GM21528 (cell line): ENCODE results near the gene ZCCHC18.
"Not testable (repeated sequence)": the region's sequence is repeated elsewhere in the genome, so short reads cannot be mapped to it uniquely, and the experiment has no call there.

Source experiments
- ATAC-seq: cut with Tn5 transposase; IDR thresholded peaks from one replicate; pipeline ENCODE4 v1.9.1; 2021; ENCODE audit warnings: mild to moderate bottlenecking, moderate library complexity; ENCODE audit not compliant: unreplicated experiment, low FRiP score

The ZCCHC18 gene

DNA sequence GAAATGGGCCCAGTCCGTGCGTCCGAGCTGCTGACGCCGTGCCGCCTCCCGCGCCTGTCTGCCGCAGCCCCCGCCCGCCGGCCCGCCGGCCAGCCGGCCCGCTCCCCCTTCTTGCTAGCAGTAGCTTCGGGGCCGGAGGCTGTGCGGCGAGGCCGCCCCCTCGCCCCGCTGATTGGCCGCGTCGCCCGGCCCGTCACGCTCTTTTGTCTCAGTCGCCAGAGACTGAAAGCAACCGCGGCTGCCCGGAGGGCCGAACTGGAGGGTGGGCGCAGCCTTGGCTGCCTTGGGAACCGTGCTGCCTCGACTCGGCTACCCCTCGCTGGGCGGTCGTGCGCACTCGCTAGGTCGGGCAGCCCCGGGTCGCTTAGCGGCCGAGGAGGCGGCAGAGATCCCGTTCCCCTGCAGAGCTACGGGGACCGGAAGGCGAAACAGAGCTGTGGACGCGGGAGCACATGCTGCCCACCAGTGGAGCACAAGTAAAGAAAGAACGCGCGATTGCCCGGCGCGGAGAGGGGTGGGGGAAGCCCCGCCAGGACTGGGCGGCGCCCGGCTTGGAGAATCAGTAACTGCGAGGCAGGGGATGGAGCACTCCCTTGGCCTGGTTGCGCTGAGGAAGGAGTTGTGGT is at the start of gene ZCCHC18:
TSS of gene ZCCHC18 (plus strand) at position 198 of the 626 bp plus-strand sequence. CDS start 1,589 bp downstream, outside the sequence.
- peak; percentile 78 for ATAC-seq

DNA sequence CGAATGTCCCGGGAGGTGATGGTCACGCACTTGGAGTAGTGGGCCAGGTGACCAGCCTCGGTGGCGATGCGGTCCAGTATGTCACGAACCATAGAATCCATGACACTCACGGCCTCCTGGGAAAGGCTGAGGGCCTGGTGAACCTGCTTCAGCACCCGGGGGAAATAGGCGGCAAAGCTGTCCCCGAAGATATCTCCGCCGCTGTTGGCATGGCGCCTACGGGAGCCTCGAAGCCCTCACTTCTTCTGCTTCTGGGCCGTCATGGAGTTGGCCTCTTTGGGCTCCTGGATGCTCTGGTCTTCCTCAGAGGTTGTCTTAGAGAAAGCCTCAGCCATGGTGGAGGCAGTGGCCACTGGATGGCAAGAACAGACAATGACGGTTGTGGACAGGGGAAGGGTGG is 49.7 kb upstream of the ZCCHC18 start:
- ATAC-seq, result not testable (repeated sequence)

DNA sequence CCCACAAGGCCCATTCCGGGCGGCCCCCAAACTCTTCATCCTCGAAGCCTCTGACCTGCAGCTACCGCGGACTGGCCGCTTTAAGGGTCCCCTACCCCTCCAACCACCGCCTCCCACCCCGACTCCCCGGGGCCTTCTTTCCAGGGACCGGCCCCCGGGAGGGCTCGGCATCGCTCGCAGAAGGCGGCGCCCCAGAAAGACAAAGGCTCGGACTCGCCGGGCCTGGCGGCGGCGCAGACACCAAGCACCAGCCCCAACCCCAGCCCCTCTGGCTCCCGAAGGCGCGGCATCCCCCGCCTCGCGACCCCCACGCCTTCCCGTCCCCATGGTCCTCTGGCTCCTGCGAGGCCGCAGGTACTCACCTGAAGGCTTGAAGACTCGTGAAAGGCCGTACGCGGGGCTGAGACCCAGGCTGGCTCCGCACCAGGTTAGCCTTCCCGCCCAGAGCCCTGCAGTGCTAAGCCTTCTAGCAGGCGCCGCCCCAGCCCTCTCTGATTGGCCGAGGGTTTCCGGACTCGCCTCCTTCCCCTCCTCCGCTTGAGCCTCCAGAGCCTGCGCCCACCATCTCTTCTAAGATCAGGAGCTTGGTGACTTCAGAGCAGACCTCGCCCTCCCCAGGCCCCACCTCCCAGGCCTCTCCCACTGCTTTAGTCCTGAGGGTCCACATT is 36.4 kb upstream of the ZCCHC18 start, which contains the start of gene TMSB15C:
TSS of gene TMSB15C (minus strand) at position 459 of the 668 bp plus-strand sequence.
- ATAC-seq, result peak; percentile 98

DNA sequence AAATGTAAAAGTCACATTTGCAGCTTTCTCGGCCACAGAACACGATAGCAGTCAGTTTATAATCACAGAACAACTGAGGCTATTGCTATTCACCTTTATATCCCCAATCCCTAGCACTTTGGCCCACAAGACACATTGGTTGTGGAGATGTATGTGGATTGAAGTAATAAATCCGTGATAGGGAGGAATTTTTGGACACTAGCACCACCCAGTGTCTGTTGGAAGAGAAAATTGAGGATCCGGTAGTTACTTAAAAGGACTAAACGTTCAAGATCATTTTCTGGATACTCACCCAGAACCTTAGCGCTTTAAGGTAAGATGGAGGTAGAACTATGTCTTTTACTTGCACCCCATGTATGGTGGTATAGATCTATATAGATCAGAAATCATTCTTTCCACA is 34.5 kb upstream of the ZCCHC18 start:
- ATAC-seq, result not testable (repeated sequence)

DNA sequence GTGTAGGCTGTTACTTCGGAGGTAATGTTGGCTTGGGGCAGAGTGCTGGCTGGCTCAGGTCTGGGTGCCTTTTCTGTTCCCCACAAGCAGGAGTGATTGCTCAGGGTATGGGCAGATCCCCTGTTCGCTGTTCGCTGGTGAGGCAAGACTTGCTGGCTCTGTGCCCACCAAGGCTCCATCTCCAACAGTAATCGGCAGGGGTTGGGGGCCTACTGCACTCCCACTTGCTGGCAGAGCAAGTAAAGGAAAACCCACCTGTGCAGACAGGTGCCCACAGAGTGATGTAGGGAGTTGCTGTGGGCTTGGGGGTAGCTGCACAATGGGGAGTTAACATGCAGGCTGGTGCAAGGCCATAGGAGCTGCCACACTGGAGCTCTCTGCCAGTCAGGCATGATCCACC is 28.3 kb upstream of the ZCCHC18 start:
- no peak for ATAC-seq

DNA sequence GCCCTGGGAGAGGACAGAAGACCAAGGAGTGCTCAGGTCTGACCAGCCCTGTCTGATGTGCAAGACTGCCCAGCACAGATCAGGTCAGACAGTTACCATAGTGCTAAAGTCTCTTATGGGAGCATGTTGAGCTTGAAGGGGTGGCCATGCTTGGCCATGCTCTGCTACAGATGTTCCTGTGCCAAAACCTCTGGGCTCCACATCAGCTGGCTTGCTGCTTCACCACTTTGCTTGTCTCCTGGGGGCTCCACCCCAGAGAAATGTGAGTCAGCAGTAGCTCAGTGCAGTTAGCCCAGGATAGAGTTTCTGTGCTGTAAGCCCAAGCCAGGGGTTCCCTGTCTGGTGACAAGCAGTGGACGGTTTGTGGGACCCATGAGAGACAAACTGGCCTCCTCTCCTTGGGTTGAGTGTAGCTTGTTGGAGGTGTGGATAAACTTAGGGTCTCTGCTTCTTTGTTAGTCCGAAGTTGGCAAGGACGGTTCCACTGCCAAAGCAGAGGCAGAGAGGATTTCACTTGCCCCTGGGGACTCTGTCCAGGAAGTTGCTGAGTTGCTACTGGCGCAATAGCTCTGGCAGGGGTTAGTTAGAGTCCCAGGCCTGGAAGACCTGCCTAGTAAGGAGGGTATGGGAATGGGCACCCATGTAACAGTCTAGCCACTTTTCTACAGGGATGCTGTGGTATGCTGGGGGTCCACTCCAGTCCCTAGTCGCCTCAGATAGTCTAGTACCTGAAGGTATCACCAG is 27.6 kb upstream of the ZCCHC18 start:
- ATAC-seq, result no peak

DNA sequence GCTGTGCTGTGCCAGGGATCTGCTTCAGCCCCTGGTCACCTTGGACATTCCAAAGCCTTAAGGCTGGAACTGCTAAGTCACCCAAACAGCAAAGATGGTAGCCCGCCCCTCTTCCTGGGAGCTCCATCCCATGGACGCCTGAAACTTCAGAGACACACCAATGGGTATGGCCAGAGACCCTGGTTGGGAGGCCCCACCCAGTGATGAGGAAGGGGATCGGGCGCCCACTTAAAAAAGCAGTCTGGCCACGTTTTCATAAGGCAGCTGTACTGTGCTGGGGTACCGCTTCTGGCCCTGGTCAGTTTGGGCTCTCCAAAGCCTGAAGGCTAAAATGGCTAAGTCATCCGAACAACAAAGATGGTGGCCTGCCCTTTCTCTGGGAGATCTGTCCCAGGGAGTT is 26.8 kb upstream of the ZCCHC18 start:
- no peak for ATAC-seq

DNA sequence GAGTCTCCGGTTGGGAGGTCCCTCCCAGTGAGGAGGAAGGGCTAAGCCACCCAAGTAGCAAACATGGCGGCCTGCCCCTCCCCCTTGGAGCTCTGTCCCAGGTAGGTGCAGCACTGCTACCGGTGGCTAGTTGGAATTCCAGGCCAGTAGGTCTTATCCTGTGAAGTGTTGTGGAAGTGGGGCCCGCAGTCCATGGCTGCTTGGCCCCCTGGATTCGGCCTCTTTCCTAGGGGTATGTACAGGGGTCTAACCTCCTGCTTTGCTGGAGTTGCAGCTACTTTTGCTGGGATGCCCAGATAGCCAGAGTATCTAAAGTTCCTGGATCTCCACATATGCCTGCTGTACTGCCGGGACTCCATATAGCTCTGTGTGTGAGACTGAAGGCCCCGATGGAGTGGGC is 26.4 kb upstream of the ZCCHC18 start:
- no peak for ATAC-seq

DNA sequence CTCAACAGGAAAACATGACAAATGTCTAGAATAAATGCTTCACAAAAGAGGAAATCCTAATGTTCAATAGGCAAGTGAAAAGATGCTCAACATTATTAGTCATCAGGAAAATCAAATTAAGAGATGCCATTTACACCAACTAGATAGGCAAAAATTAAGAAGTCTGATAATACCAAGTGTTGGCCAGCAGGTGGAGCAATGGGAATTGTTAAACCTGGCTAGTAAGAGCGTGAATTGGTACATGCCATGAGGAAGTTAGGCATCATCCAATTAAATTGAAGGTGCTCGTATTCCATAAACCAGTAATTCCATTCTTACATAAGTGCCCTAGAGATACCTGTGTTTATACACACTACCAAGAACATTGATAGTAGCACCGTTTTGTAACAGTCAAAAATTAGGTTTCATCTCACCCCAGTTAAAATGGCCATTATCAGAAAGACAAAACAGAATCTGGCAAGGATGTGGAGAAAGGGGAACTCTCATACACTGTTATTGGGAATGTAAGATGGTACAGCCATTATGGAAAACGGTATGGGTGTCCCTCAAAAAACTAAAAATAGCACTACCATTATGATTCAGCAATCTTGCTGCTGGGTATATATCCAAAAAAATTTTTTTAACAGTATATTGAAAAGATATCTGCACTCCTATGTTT is 14.0 kb upstream of the ZCCHC18 start:
- ATAC-seq, result no peak

DNA sequence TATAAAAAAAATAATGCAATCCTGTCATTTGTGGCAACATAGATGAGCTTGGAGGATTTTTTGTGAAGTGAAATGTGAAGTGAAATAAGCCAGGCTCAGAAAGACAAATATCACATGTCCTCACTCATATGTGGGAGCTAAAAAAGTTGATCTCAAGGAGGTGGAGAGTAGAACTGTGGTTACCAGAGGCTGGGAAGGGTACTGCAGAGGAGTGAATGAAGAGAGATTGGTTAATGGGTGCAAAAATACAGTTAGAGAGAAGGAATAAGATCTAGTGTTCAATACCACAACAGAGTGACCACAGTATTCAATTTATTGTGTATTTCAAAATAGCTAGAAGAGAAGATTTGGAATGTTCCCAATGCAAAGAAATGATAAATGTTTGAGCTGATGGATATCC is 13.4 kb upstream of the ZCCHC18 start:
- ATAC-seq, result no peak

DNA sequence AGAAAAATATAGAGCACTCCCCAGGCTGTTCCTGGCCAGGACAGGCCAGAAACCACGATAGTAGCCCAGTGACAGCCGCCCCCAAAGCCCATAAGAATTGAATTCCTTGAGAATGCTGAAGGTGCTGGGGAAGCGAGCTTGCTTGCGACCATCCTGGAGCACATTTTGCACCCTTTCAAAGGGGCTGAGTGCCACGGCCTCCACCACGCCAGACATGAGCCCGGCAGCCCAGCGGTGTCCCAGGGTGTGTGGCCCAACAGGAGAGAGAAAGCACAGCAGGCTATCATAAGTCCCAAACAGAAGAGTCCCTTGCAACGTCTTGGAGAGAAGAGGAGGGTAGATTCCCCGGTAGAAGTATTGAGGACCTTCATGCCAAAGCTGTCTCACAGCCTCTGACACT is 7.6 kb upstream of the ZCCHC18 start:
- ATAC-seq, result no peak

DNA sequence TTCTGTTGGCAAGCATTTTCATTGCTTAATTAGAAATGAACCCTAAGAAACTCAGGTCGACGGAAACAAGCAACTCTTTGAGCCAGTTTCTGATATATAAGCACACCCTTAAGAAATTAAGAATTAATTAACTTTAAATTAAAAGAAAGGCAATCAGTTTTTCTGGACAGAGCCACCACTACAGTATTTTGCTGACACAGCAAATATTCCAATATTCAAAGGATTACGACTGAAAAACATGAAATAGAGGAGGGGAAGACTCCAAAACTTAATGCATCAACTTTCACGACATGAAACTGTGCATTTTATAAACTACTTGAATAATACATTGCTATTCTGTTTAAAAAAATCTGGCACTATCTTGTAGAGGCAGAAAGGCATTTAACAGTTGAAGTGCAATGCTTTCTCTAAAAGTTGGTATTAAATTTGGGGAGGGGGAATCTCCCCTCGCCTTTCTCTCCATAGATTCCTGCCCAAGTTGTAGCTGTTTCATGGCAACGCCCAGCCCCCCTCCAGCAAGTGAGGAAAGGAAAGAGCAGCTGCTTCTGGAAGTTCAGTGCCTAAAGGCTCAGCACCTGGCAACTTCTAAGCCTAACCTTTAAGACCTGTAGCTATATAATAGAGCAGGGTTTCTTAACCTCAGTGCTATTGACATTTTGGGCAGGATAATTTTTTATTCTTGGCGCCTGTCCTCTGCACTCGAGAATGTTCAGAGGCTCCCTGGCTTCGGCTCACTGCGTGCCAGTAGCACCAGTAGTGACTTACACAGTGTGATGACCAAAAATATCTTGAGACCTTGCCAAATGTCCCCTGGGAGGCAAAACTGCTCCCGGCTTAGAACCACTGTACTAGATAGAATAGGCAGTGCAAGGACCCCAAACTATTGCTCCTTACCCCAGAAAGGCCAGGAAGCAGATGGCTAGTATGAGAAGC is 6.7 kb upstream of the ZCCHC18 start:
- ATAC-seq, result no peak

DNA sequence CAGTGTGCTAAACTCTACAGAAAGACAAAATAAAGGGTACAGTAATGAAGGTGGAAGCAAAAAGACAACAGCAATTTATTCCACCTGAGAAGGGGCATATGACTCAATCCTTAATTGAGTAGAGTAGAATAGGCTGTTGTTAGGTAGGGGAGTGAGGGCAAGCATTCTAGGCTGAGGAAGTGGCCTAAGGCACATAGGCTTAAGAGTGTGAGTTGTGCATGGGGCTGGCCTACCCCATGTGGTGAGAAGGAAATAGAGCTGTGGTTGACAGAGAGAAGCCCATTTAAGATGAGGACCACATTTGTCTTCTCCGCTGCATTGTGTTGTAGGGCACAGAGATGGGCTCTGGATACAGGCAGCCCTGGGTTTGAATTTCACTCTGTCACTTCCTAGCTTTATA is 3.4 kb upstream of the ZCCHC18 start:
- ATAC-seq, result no peak

DNA sequence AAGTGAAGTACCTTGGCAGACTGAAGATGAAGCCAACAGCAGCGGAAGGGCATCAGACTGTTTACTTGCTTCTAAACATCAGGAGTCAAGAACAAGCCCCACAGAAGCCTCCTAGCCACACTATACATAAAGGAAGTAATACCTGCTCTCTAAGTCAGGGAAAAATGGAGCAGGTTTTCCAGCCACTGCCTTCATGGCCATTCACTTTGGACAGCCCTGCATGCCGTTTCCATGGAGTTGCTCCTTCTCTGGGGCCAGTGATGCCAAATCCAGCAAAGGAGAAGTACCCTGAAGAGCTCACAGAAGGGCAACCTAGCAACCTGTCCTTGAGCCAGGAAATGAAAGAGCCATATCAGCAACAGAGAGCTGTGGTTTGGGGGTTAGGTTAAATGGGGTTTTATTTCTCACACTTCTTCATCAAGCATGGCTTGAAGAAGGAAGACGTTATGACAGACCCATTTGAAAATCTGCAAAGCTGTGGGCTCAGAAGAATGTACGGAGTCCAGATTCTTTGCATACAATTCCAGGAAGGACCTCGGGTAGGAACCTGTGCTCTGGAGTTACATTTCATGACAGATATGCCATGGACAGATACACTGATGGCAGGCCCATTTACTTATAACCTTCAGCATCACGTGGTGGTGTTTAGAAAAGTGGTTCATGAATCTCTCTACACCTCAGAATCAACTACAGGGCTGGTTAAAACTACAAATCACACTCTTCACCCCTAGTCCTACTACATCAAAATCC is 1.7 kb upstream of the ZCCHC18 start:
- ATAC-seq, result peak; percentile 49

DNA sequence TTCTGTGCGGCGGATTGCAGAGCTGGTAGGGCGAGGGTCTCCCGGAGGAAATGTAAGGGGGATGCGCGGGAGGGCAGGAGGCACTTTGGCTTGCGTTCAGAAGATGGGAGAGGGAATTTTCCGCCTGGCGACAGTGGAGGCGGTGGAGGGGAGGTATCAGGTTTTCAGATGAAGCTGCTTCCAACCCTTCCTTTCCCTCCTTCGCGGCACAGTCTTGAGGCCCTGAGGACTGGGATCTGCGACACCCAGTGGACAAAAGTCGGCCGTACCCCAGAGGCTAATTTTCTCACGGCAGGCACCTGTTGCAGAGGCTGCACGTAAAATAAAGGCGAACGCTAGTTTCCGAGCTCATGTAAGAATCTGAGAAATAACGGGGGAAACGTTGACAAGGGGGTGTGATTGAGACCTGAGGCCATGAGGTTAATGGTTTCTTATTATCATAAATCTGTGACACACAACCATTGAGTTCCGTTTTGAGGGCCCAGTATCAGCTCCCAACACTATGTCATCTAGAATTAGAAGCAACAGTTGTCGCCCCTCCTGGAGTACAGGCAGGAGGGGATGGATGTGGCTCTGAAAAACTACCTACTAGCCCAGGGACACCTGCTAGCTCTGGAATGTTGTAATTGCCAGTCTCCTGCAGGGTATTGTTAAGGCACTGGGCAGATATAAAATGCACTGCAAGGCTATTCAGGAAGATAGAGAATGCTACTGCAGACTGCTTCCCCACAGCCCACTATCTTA is 1.1 kb downstream of the ZCCHC18 start:
- peak; percentile 49 for ATAC-seq

DNA sequence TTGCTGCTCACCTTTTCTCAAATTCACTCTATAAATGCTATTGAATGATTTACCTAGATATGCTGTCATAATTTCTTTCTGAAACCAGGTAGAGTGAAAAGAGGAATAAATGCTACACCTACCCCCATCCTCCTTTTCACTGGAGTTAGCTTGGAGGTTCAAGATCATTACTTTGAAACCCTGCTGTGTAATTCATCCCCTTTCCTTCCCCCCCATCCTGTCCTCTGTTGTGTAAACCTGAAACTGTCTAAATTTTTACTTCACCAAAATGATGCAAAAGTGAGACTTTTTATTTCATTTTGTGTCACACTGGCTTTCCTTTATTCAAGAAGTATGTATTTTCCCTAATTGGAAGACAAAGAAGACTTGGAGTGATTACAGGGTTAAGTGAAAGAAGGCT is 5.4 kb downstream of the ZCCHC18 start:
- ATAC-seq, result no peak

DNA sequence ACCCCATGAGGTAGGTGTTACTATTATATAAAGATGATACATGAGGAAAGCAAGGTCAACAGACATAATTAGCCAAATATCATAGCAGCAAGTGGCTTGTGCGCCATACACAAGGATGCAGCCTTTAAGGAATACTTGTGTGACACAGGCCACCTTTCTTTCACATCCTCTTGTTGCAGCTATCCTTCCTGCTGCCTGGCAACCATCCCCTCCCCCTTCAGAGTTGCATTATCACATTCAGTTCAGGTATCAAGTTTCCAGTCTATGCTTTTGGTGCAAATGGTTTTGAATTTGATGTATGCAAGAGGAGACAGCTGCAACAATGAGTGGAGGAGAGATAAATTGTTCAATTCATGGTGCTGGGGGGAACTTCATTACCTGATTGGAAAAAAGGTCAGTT is 6.4 kb downstream of the ZCCHC18 start:
- ATAC-seq, result no peak

DNA sequence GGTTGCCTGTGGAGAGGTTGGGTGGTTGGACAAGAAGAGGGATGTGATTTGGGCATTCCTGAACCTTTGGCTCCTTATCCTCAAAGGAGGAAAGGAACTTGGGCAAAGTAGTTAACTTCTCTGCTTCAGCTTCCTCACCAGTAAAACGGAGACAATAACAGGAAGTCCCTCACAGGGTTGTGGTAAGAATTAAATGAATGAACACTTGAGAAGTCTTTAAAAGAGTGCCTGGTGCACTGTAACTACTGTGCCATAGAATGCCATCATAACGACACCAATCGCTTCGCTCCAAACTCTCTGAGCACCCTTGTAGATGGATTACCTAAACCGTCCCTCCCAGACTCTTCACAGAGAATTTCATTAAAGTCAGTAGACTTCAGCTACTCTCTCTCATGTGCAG is 10.5 kb downstream of the ZCCHC18 start:
- ATAC-seq, result no peak

DNA sequence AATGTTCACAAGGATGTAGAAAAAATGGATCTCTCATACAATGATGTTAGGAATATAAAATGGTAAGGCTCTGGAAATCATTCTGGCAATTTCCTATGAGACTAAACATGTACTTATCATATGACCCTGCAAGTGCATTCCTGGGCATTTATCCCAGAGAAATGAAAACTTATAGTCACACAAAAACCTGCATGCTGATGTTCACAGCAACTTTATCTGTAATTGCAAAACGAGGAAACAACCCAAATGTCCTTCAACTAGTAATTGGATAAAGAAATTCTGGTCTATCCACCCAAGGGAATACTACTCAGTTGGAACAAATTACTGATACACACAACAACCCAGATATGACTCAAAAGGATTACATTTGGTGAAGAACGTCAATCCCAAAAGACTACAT is 14.5 kb downstream of the ZCCHC18 start:
- ATAC-seq, result no peak
